GM06990 (cell line): ENCODE data around the gene DSCAML1.

Experiments
- DNase-seq: peaks from one replicate; pipeline ENCODE4 v3.0.0-alpha.2; 2011; ENCODE audit not compliant: insufficient read length; ENCODE audit errors: extremely low read depth
- H3K27me3 ChIP-seq: replicated peaks from 2 replicates; pipeline ENCODE4 v1.6.0; 2011; ENCODE audit warnings: low read length; ENCODE audit not compliant: control insufficient read depth, insufficient read depth
- H3K36me3 ChIP-seq: 2 replicates; pipeline ENCODE4 v1.5.1; 2011; ENCODE audit warnings: low read length; ENCODE audit not compliant: control insufficient read depth, insufficient read depth
- H3K4me3 ChIP-seq: replicated peaks from 2 replicates; pipeline ENCODE4 v1.5.1; 2011; ENCODE audit warnings: low read depth, mild to moderate bottlenecking, control low read depth, low read length
- TF ChIP-seq, protein P1 (sequence below): IDR thresholded peaks from 2 replicates; pipeline ENCODE4 v1.5.1; 2011; ENCODE audit warnings: low read length, control low read depth, mild to moderate bottlenecking, inconsistent platforms; ENCODE audit not compliant: insufficient read depth, poor library complexity, severe bottlenecking

DSCAML1 gene

DNA sequence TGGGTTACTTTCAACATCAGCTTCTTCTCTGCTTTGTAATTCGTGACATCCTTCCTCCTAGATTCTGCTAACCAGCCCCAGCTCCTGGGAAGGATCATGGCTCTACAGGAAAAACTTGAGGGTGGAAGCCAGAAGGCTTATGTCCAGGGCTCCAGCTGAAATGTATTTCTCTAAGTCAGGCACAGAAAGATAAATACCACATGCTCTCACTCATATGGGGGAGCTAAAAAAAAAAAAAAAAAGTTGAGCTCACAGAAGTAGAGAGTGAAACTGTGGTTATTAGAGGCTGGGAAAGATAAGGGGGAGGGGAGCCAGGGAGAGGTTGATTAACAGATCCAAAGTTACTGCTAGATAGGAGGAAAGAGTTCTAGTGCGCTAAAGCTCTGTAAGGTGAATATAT lies 74.9 kb downstream of the DSCAML1 start:
- Histone ChIP-seq H3K36me3 (no peaks in the 10 kb centered on the region), H3K4me3 (no peak overlapping the region), H3K27me3 (peaks cover 2% of the 10 kb centered on the region)
- TF ChIP-seq, protein P1, sequence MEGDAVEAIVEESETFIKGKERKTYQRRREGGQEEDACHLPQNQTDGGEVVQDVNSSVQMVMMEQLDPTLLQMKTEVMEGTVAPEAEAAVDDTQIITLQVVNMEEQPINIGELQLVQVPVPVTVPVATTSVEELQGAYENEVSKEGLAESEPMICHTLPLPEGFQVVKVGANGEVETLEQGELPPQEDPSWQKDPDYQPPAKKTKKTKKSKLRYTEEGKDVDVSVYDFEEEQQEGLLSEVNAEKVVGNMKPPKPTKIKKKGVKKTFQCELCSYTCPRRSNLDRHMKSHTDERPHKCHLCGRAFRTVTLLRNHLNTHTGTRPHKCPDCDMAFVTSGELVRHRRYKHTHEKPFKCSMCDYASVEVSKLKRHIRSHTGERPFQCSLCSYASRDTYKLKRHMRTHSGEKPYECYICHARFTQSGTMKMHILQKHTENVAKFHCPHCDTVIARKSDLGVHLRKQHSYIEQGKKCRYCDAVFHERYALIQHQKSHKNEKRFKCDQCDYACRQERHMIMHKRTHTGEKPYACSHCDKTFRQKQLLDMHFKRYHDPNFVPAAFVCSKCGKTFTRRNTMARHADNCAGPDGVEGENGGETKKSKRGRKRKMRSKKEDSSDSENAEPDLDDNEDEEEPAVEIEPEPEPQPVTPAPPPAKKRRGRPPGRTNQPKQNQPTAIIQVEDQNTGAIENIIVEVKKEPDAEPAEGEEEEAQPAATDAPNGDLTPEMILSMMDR: no peak
- DNase-seq: no peak

DNA sequence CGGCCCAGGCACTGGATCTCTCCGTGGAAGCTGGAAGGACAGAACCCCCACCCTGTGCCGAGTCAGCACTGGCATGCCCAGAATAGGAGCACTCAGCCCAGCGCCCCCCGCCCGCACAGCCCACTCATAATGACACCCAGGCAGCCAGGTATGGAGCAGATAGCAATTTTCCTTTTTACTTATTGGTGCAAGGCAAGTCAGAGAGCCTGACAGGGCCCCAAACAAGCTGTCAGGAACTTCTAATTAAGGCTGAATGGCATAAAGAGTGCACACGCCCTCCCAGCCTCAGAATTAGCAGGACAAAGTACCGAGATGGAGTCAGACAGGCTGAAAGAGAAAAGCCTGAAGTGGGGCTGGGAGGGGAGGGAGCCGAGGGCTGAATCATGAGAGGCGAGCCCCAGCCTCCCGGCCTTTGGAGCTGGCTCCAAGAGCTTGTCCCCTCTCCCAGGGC lies 76.9 kb downstream of the DSCAML1 start:
- no peak overlapping the region for H3K4me3 ChIP-seq
- TF ChIP-seq, protein P1: no peak
- no peaks in the 10 kb centered on the region for H3K36me3 ChIP-seq
- DNase-seq: no peak
- peaks cover 2% of the 10 kb centered on the region for H3K27me3 ChIP-seq

DNA sequence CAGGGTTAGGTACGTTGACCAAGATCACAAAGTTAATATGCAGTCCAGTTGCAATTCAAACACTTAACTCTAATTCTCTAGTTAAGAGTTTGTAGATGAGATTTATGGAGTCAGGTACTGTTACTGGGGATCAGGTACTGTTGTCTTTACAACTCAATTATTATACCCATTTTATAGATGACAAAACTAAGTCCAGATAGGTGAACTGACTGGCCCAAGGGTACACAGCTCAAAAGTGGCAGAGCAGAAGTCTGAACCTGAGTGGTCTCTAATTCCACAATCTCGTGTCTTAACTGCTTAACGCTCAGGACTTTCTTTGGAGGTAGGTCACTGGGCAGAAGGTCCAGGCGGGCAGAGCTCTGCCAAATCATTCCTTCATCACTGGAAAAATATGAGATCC lies 77.5 kb downstream of the DSCAML1 start:
- DNase-seq: no peak
- H3K27me3 ChIP-seq: peaks cover 2% of the 10 kb centered on the region
- no peak overlapping the region for H3K4me3 ChIP-seq
- TF ChIP-seq, protein P1: no peak
- no peaks in the 10 kb centered on the region for H3K36me3 ChIP-seq

DNA sequence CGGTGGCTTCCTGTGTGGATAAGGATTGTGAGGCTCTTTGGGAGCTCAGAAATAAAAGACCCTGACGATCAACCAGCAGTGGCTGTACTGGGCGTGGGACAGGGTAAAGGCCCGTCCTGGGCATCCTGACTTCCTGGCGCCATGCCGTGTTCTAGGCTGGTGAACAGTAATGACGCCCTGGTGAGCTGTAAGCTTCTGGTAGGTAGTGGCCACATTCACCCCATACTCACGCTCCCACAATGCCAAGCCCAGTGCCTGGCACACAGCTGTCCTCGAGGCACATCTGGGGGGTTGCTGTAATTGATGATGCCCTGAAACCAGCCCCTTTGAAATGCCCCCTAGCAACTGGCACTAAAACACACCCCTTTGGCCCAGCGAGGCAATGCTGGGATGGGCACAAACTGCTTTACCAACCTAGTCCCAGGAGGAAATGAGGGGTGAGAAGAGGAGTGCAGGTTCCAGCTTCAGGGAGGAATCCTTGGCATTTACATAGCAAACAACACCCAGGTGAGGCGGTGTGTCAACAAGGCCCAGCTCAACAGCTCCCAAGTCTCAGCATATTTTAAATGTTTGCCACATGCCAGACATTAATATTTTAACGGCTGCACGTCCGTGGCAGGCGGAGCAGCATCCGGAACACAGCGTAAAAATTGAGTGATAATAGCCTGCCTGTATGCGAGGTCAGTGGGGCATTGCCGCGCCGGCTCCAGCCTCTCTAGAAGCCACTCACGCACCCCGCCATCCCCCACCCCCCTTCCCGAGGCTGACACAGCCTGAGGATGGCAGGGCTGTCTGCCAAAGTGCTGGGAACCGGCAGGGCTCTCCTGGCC lies 79.3 kb downstream of the DSCAML1 start:
- no peaks in the 10 kb centered on the region for H3K36me3 ChIP-seq
- TF ChIP-seq, protein P1: no peak
- no peak for DNase-seq
- H3K27me3 ChIP-seq: peaks cover 2% of the 10 kb centered on the region
- no peak overlapping the region for H3K4me3 ChIP-seq

DNA sequence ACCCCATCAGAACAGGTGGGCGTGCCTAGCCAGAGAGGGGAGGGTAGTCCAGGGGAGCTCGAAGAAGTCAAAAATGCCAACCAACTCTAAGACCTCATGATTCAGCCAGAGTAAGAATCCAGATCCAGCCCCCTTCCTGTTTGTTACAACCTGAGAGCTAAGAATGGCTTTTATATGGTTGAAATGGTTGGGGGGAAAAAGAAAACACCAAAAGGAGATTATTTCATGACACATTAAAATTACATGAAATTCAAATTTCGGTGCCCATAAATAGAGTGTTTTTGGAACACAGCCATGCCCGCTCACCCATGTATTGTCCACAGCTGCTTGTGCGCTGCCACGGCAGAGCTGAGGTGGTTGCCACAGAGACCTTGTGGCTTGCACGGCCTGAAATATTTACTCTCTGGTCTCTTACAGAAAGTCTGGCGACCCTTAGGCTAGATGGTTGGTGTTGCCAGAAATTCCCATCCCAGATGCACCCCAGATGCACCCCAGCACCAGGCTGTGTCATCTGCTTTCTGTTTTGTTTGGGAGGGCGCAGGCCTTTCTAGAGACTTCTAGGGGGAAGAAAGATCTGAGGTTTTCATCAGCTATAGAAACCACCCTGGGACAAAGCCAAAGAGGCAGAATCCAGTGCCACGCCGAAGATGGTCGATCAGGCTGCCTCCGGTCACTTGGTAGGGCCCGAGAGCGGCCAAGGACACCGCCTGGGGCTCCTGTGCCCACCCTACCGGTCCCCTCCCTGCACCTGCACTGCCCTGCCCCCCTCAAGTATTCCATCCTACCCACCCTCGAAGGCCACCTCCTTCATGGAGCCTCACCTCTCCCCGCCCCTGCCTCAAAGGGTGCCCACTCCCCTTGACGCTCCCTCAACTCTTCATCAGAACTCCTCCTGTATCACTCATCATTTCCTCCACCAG lies 80.2 kb downstream of the DSCAML1 start:
- no peaks in the 10 kb centered on the region for H3K36me3 ChIP-seq
- DNase-seq: no peak
- H3K27me3 ChIP-seq: peaks cover 2% of the 10 kb centered on the region
- no peak overlapping the region for H3K4me3 ChIP-seq
- TF ChIP-seq, protein P1: no peak
